Ishikawa (cell line): Measurements from ENCODE around the gene MADD.

Source experiments
- CREB1 ChIP-seq: IDR thresholded peaks from 2 replicates; pipeline ENCODE4 v1.6.1; 2012; ENCODE audit warnings: low read depth
- EGR1 ChIP-seq: IDR thresholded peaks from 2 replicates; pipeline ENCODE4 v1.6.1; 2012
- FOXM1 ChIP-seq: IDR thresholded peaks from 2 replicates; pipeline ENCODE4 v1.6.1; 2012; ENCODE audit warnings: low read depth, borderline replicate concordance
- YY1 ChIP-seq: IDR thresholded peaks from 2 replicates; pipeline ENCODE4 v1.6.1; 2012; ENCODE audit warnings: low read depth
- ZBTB7A ChIP-seq: IDR thresholded peaks from 2 replicates; pipeline ENCODE4 v1.6.1; 2012; ENCODE audit warnings: low read depth
- TF ChIP-seq, protein P1 (sequence below): IDR thresholded peaks from 2 replicates; pipeline ENCODE4 v1.6.1; 2012
- TF ChIP-seq, protein P2 (sequence below): IDR thresholded peaks from 2 replicates; pipeline ENCODE4 v1.6.1; 2012

DNA sequence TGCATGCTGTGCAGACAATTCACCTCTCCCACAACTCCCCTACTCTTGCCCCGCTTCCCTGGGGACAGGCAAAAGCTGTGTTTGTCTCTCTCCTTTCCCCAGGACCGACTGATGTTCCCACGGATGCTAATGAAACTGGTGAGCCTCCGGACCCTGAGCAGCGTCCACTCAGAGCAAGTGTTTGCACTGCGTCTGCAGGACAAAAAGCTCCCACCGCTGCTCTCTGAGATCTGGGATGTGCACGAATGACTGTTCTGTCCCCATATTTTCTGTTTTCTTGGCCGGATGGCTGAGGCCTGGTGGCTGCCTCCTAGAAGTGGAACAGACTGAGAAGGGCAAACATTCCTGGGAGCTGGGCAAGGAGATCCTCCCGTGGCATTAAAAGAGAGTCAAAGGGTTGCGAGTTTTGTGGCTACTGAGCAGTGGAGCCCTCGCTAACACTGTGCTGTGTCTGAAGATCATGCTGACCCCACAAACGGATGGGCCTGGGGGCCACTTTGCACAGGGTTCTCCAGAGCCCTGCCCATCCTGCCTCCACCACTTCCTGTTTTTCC, 1.4 kb upstream of the MADD start:
- TF ChIP-seq, protein P1, sequence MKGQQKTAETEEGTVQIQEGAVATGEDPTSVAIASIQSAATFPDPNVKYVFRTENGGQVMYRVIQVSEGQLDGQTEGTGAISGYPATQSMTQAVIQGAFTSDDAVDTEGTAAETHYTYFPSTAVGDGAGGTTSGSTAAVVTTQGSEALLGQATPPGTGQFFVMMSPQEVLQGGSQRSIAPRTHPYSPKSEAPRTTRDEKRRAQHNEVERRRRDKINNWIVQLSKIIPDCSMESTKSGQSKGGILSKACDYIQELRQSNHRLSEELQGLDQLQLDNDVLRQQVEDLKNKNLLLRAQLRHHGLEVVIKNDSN: no peak
- TF ChIP-seq, protein P2, sequence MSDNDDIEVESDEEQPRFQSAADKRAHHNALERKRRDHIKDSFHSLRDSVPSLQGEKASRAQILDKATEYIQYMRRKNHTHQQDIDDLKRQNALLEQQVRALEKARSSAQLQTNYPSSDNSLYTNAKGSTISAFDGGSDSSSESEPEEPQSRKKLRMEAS: no peak
- no peak for TF ChIP-seq FOXM1
- no peak; the same call in 1 of the 2 replicates for TF ChIP-seq ZBTB7A
- TF ChIP-seq CREB1: no peak
- no peak for TF ChIP-seq EGR1
- no peak for TF ChIP-seq YY1
